ENCODE measurements around the gene TXNRD1.
"Not testable (repeated sequence)": the region's sequence is repeated elsewhere in the genome, so short reads cannot be mapped to it uniquely, and the experiment has no call there.

TXNRD1 gene

DNA sequence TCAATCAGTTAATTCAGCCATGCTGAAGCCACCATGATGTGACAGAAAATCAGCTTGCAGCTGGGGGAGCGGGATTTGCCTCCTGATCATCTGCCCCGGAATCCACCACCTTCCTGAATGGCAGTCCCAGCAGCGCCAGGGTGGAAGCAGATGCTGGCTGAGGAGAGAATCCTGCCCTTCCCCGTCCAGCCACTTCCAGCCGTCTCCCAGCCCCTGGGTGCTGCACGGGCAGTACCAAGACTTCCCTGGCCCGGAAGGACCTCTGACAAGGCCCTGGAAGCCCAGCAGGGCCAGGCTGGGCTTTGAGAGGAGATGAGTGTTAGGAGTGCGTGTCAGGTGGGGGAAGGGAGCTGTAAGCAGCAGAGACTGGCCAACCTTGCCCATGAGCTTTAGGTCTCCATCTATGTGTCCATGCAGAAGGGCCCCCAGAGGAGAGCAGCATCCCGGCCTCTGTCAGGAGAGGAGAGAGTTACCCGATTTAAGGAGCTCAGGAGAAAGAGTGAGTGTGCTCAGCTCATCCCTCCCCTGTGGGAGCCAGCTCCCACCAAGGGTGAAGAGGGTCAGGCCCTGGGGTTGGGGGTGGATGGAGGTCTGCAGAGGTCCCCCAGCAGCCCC, 157.2 kb downstream of the TXNRD1 start:
- no peak for DNase-seq (ENCODE audit: low read depth)

DNA sequence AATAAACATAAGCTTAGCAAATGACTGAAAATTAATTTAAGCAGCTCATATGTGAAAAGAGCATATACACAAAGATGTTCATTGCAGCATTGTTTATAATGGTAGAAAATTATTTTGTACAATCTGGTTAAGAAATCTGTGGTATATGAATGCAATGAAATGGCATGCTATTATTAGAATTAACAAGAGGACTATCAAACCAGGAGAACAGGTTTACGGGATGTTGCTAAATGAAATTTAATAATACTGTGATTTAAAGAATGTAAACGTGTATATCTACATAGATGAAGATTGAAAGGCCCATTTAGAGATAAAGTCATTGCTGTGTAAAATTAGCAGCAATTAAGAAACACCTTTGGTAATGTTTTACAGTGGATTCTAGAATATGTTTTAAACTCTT, 158.5 kb downstream of the TXNRD1 start:
- no peak for DNase-seq (ENCODE audit: low read depth)

DNA sequence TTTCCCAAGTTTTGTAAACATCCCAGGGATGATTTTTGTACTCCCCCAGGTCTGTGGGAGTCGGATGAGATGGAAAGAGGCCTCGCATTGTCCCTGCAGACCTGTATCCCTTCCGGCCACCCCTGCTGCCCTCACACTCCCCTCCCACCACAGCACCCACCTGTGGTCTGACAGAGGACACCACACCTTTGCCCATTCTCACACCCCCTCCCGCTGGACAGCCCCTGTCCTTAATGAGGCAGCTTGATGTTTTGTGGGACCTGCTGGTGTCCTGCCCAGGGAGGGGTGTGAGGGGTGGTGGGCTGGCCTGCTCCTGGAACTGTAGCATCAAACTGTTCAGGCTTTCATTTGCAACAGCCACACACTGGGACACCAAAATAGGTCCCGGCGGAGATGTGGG, 159.2 kb downstream of the TXNRD1 start:
- no peak for DNase-seq (ENCODE audit: low read depth)

DNA sequence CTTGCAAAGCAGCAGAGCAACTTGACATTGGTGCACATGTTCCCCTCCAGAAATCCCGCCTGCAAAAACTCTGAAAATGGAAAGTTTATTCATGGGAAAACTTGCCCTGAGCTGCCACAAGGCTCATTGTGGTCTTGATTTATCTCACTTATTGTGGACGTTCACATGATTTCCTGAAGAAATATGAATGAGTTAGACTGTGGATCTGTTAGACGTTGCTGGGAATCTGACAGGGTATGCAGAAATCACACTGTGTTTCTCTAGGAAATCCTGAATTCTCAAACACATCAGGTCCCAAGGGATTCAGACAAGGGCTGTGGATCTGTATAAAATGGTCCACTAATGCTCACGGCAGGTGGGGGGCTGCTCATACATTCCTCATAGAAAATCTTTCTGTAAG, 160.2 kb downstream of the TXNRD1 start:
- DNase-seq (ENCODE audit: low read depth) = no peak

DNA sequence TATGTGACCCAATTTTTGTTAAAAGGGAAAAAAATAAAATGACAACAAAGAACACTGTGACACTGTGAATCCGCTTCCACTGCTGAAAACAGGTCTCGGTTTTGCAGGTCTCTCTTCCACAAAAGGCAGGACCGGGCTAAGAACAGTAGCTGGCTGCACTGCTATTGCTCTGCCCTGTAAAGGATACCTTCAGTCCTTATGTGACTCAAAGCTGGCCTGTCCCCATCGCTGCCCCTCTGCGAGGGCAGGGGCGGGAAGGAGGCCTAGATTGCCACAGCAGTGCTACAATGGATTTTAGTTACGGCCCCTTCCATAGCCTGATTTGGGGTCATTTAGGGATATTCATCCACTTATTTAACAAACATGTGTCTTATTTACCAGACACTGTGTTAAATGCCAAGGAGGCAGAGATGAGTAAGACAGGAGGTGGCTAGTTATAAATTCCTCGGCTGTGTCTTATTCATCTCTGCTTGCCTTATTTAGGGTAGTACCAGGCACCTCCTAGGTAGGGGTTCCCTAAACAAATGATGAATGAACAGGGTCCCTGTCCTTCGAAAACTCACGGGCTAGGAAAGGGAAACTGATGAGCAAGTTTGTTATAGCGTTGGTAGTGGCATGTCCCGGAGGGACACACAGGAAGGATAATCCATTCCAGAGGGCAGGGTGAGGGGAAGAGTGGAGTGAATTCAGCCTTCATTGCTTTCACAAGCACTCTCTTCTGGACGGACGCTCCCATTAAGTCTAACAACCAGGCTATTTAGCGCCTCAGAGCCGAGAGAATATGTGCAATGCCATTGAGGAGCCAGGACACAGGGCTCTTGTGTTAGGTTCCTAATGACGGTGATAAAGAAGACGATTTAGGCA, 161.3 kb downstream of the TXNRD1 start:
- DNase-seq (ENCODE audit: low read depth) = no peak

DNA sequence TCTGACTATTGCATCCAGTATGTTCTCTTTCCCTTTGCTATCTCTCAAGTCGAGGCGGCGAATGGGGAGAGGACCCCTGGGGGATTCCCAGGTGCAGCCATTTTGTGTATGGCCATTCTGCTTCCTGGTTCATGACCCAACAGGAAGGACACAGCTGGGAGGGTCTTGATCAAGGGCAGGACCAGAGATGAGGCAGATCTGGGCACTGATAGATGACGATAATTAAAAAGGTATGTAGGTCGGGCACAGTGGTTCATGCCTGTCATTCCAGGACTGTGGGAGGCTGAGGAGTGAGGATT, 161.9 kb downstream of the TXNRD1 start:
- no peak for DNase-seq (ENCODE audit: low read depth)

DNA sequence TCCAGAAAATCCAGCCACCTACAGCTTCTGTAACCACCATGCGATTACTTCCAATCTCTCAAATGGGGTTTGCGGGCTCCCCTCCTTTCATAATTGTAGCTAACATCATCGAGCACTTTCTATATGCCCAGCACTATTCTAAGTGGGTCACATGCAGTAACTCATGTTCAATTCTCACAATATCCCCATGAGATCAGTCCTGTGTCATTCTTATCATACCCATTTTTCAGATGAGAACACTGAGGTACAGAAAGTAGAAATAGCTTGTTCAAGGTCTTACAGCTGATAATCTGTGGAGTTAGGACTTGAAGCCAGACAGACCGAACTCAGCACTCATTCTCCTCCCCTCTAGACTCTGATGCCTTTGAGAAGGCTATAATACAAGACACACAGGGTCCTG, 162.8 kb downstream of the TXNRD1 start:
- no peak for DNase-seq (ENCODE audit: low read depth)

DNA sequence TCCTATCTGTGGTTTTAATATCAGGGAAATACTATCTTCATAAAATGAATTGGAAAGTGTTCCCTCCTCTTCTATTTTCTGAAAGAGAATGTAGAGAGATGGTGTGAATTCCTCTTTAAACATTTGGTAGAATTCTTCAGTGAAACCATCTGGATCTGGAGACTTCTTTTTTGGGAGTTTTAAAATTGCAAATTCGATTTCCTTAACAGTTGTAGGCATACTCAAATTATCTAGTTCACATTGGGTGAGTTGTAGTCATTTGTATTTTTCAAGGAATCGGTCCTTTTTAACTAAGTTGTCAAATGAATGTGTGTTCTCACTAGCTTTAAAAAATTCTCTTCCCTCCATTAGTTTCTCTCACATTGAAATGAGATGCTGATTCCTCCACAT, 165.8 kb downstream of the TXNRD1 start:
- no peak for DNase-seq (ENCODE audit: low read depth)

DNA sequence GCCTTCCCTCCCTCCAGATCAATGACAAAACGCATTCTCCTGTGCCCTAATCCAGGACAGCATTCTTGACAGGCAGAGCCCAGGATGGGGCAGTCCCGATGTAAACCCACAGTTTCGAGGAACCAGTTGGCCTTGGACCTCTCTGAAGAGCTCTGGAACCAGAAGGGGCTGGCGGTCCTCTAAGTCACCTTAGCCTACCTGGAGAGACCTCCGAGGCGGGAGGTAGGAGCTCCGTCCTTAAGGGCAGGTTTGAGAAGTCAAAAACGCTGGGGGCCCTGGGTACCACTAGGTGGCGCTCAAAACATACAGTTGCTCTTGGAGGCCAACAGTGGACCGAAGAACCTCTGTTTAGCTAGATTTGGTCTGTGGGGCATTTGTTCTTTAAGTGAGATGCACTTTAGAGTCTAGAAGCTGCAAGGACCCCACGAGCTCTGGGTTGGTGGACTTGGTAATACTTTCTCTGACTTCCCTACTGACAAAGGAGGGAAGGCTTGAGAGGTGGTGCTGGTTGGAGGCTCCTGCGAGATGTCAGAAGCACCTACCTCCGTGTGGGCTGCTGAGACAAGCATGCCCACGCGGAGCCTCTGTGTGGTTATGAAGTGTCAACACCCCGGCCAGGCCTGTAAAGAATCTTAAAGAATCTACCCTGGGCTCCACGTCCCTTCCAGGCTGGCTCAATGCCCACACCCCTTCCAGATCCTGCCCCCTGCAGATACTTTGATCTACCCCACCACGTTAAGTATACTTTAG, 166.3 kb downstream of the TXNRD1 start:
- peak; percentile 68 for DNase-seq (ENCODE audit: low read depth)

DNA sequence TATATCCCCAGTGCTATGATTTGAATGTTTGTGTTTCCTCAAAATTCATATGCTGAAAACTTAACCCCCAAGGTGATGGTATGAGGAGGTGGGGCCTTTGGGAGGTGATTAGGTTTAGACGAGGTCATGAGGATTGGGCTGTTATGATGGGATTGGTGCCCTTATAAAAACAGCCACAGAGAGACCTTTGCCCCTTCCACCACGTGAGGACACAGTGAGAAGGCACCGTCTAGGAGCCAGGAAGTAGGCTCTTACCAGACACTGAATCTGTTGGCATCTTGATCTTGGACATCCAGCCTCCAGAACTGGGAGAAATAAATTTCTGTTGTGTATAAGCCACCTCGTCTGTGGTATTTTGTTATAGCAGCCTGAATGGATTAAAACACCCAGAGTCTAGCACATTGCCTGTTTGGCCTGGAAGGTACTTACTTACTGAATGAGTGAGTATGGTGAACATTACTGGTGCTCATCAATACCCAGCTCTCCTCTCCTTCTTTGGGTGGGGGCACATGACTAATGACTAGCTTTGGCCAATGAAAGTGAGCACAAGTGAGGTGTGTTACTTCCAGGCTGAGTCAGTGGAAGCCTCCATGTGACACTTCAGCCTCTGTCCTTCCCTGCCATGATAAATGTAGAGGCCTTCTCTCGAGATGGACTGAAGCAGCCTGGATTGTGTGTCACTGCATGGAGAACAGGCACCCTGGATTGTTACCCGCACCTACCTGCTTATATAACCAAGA, 168.7 kb downstream of the TXNRD1 start:
- DNase-seq (ENCODE audit: low read depth) = no peak

DNA sequence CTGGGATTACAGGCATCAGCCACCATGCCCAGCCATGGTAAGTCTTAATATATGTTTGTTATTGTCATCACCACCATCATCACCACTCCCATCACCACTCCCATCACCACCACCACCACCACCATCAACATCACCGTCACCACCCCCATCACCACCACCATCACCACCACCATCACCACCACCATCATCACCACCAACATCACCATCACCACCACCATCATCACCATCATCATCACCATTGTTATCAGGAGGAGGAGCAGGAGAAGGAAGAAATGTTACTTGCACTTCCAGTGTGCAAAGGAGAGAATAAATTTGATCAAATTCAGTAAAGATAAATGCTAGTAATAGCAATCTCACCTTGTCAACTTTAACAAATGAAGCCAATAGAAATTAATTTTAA, 169.9 kb downstream of the TXNRD1 start:
- no peak for DNase-seq (ENCODE audit: low read depth)

DNA sequence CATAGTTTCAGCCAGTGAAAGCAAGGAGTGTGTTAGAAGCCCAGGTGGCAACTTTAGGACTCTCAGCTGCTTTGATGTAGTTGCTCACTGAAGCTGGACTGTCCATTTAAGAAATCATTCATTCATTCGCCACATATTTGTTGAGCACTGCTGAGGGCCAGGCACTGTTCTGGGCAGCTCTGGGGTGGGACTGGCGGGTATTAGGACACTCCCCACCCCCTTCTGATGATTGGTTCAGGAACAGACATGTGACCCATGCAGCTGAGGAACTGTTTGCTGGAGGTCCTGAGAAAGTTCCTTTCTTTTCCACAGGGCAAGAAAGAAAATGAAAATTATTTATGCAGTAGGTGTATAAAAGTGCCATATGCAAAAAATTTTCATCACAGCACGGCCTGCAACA, 170.9 kb downstream of the TXNRD1 start:
- no peak for DNase-seq (ENCODE audit: low read depth)

DNA sequence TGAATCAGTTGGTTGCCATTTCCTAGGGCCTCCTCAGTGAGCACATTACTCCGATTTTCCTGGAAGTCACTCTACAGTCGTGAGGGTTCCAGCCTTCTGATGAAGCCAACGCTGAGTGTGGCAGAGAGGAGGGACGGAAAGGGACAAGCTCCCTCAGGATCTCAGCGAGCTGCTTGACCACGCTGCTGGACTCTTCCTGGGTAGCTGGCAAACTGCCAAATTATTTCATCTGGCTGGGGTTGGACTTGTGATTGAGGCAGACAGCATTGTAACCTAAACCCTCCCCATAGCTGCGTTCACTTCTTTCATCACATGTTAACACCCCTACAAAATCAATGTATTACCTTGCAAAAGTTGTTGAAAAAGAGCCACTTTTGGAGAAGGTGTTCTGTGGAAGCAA, 171.6 kb downstream of the TXNRD1 start:
- no peak for DNase-seq (ENCODE audit: low read depth)

DNA sequence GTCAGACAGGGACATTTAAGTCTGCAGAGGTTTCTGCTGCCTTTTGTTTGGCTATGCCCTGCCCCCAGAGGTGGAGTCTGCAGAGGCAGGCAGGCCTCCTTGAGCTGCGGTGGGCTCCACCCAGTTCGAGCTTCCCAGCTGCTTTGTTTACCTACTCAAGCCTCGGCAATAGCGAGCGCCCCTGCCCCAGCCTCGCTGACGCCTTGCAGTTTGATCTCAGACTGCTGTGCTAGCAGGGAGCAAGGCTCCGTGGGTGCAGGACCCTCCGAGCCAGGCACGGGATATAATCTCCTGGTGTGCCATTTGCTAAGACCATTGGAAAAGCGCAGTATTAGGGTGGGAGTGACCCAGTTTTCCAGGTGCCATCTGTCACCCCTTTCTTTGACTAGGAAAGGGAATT, 178.5 kb downstream of the TXNRD1 start:
- not testable (repeated sequence) for DNase-seq (ENCODE audit: low read depth)

Data from stimulated activated CD4-positive, alpha-beta T cell treated with anti-CD3 and anti-CD28 coated beads, Interleukin-2, amount 100 ng/mL, for 4 hours (primary cell).